Upper lobe of left lung (tissue), 6 donors: ENCODE results near the gene PTN. TPM values are rescaled to one million over a fixed set of nuclear protein-coding genes. Genes with fewer than 3 reads are reported as not detected.

Experiments
- ATAC-seq, 2 donors: fragments of 200-7000 bp; cut with Tn5 transposase; one replicate each; pipeline ENCODE4 v1.9.1; 2022; ENCODE audit warnings: mild to moderate bottlenecking in 2 of 2, moderate library complexity in 2 of 2; ENCODE audit not compliant: low FRiP score in 2 of 2
- DNase-seq, 2 donors: peaks; one replicate each; pipeline ENCODE4 v3.0.0-alpha.2; 2019 to 2020
- H3K27ac ChIP-seq, 4 donors: fragments of 200-600 bp; sonication (generic); one replicate each; pipeline ENCODE4 v1.5.1; 2016 to 2019
- H3K27me3 ChIP-seq, 4 donors: fragments of 200-600 bp; sonication (generic); one replicate each; pipeline ENCODE4 v1.5.1; 2017 to 2019
- H3K36me3 ChIP-seq, 4 donors: fragments of 200-600 bp; sonication (generic); one replicate each; pipeline ENCODE4 v1.5.1; 2016 to 2019
- H3K4me1 ChIP-seq, 4 donors: fragments of 200-600 bp; sonication (generic); one replicate each; pipeline ENCODE4 v1.5.1; 2018 to 2019
- H3K4me3 ChIP-seq, 4 donors: fragments of 200-600 bp; sonication (generic); one replicate each; pipeline ENCODE4 v1.5.1; 2017 to 2019; ENCODE audit warnings: mild to moderate bottlenecking in 2 of 4, moderate library complexity in 1 of 4
- H3K9me3 ChIP-seq, 4 donors: fragments of 200-600 bp; sonication (generic); one replicate each; pipeline ENCODE4 v1.5.1; 2018 to 2019
- EP300 ChIP-seq, 4 donors: sonication (generic); formaldehyde crosslinking; IDR thresholded peaks; one replicate each; pipeline ENCODE4 v1.5.1; 2017; ENCODE audit warnings: antibody characterized with exemption in 4 of 4, control low read depth in 2 of 4
- POLR2A ChIP-seq, 4 donors: fragments of 450-650 bp; IDR thresholded peaks; one replicate each; pipeline ENCODE4 v1.5.1; 2016 to 2017; ENCODE audit warnings: antibody characterized with exemption in 4 of 4, mild to moderate bottlenecking in 2 of 4
- POLR2AphosphoS5 ChIP-seq, 2 donors: sonication (generic); formaldehyde crosslinking; IDR thresholded peaks; one replicate each; pipeline ENCODE4 v1.5.1; 2017; ENCODE audit warnings: antibody characterized with exemption in 2 of 2
- WGBS, 2 donors: methylation state at CpG; one replicate each; pipeline ENCODE4 v1.1.5; 2017 to 2018; 5-methylcytosine and 5-hydroxymethylcytosine counted together
- total RNA-seq, 6 donors: library from RNA; depleted of rRNA in 4 of 6; stranded (reverse); fragments of >200 nt in 4 of 6; gene quantifications; one replicate each; pipeline versions ENCODE4 v1.1.0 to v1.2.1, GENCODE V29; 2016 to 2021
- TF ChIP-seq, protein P1 (sequence below), 6 experiments: fragments of 450-650 bp in 4 of 6; fragments of 200-600 bp in 2 of 6; sonication (generic) in 2 of 6; IDR thresholded peaks; one replicate each; pipeline ENCODE4 v1.5.1; 2016 to 2019; ENCODE audit warnings: antibody characterized with exemption in 6 of 6
- donor health status: DM: no; HTN: no; CAD: no; lungs with moderate emphysema.
- donor health status: DM: no; HTN: yes; CAD: no; lungs with severe emphysema.

The PTN gene, protein sequence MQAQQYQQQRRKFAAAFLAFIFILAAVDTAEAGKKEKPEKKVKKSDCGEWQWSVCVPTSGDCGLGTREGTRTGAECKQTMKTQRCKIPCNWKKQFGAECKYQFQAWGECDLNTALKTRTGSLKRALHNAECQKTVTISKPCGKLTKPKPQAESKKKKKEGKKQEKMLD
- total RNA-seq: 10 to 100 TPM in 1 of 6 donors, 1 to 10 TPM in 5; 2.4 to 10.3 (median 3.3) TPM

- H3K27ac ChIP-seq: no peak within 1 kb of the TSS
- ATAC-seq: peak in 1 of 2 donors; percentile 80
- WGBS, 2 donors: 3 to 7% methylated on average over 11 to 23 of the region's 23 CpGs
- H3K9me3 ChIP-seq: no peaks in the 10 kb centered on the region
- peak within 1 kb of the TSS in 3 of 4 donors; percentile 22 to 40 (median 31) for H3K4me3 ChIP-seq
- peaks cover 0 to 11% (median 0%) of the 10 kb centered on the region in 4 donors for H3K4me1 ChIP-seq
- H3K27me3 ChIP-seq: no peaks in the 10 kb centered on the region
- H3K36me3 ChIP-seq: no peaks in the 10 kb centered on the region
- no peak for TF ChIP-seq POLR2AphosphoS5 (IDR thresholded peaks at IDR 0.05)
- no peak for TF ChIP-seq POLR2A (IDR thresholded peaks at IDR 0.05)
- TF ChIP-seq, protein P1, sequence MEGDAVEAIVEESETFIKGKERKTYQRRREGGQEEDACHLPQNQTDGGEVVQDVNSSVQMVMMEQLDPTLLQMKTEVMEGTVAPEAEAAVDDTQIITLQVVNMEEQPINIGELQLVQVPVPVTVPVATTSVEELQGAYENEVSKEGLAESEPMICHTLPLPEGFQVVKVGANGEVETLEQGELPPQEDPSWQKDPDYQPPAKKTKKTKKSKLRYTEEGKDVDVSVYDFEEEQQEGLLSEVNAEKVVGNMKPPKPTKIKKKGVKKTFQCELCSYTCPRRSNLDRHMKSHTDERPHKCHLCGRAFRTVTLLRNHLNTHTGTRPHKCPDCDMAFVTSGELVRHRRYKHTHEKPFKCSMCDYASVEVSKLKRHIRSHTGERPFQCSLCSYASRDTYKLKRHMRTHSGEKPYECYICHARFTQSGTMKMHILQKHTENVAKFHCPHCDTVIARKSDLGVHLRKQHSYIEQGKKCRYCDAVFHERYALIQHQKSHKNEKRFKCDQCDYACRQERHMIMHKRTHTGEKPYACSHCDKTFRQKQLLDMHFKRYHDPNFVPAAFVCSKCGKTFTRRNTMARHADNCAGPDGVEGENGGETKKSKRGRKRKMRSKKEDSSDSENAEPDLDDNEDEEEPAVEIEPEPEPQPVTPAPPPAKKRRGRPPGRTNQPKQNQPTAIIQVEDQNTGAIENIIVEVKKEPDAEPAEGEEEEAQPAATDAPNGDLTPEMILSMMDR (IDR thresholded peaks at IDR 0.05): no peak
- TF ChIP-seq EP300 (IDR thresholded peaks at IDR 0.05): no peak
- DNase-seq: peak; percentile 26 to 27
These were observed at the start of gene PTN for GRCh38 chr7:137343281-137343841. Gene PTN, minus strand, starts transcription at chr7:137343733. Its CDS starts 88,760 bp downstream, at chr7:137254973.

DNA sequence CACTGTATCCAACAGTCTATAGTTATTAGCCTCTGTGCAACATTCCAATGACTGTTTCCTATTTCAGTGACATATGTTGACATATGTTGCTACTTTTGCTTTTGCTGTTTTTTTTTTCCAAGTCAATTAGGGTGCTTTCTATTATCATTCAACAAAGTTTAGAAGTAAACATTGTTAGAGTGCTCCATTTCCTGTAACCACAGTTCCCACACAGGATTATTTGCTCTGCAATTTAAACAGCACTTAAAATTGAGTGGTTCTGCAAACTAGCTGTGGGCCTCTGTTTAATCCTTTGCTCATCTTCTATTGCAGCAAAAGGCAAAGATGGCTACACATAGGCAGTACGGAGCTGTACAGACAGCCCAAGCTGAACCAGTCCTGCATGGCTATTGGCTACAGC lies 46.5 kb upstream of the PTN start:
- Histone ChIP-seq H3K27ac (no peak overlapping the region), H3K4me3 (no peak overlapping the region), H3K9me3 (no peaks in the 10 kb centered on the region), H3K36me3 (no peaks in the 10 kb centered on the region), H3K4me1 (no peaks in the 10 kb centered on the region), H3K27me3 (no peaks in the 10 kb centered on the region)
- ATAC-seq: no peak
- 26% methylated on average over 1 of the region's 1 CpG; no CpG with 5 or more reads in 1 of the 2 donors for WGBS, 2 donors
- TF ChIP-seq EP300 (IDR thresholded peaks at IDR 0.05) (no peak), POLR2A (IDR thresholded peaks at IDR 0.05) (no peak), POLR2AphosphoS5 (IDR thresholded peaks at IDR 0.05) (no peak)
- TF ChIP-seq, protein P1 (IDR thresholded peaks at IDR 0.05): no peak
- no peak for DNase-seq

- ATAC-seq (no peak), DNase-seq (no peak)
- Histone ChIP-seq H3K27me3 (no peaks in the 10 kb centered on the region), H3K4me1 (no peaks in the 10 kb centered on the region), H3K9me3 (no peaks in the 10 kb centered on the region), H3K27ac (no peak overlapping the region), H3K36me3 (no peaks in the 10 kb centered on the region), H3K4me3 (no peak overlapping the region)
- TF ChIP-seq, protein P1 (IDR thresholded peaks at IDR 0.05): no peak
- TF ChIP-seq EP300 (IDR thresholded peaks at IDR 0.05) (no peak), POLR2A (IDR thresholded peaks at IDR 0.05) (no peak), POLR2AphosphoS5 (IDR thresholded peaks at IDR 0.05) (no peak)
- 71 to 83% methylated on average over 1 of the region's 1 CpG for WGBS, 2 donors
These were observed 45.4 kb upstream of the PTN start for GRCh38 chr7:137388916-137389315.

- ATAC-seq (no peak), DNase-seq (no peak)
- Histone ChIP-seq H3K27ac (no peak overlapping the region), H3K4me3 (no peak overlapping the region), H3K4me1 (no peaks in the 10 kb centered on the region), H3K36me3 (no peaks in the 10 kb centered on the region), H3K9me3 (no peaks in the 10 kb centered on the region), H3K27me3 (no peaks in the 10 kb centered on the region)
- WGBS, 2 donors: 25 to 44% methylated on average over 1 of the region's 1 CpG
- no peak for TF ChIP-seq POLR2AphosphoS5 (IDR thresholded peaks at IDR 0.05)
- no peak for TF ChIP-seq EP300 (IDR thresholded peaks at IDR 0.05)
- TF ChIP-seq, protein P1 (IDR thresholded peaks at IDR 0.05): no peak
These were observed 43.4 kb upstream of the PTN start for GRCh38 chr7:137386966-137387365.

GRCh38 chr7:137381045-137381444 lies 37.5 kb upstream of the PTN start:
- ATAC-seq: no peak
- 68 to 71% methylated on average over 1 of the region's 1 CpG for WGBS, 2 donors
- no peaks in the 10 kb centered on the region for H3K36me3 ChIP-seq
- no peaks in the 10 kb centered on the region for H3K4me1 ChIP-seq
- H3K4me3 ChIP-seq: no peak overlapping the region
- no peak overlapping the region for H3K27ac ChIP-seq
- no peak for DNase-seq
- no peaks in the 10 kb centered on the region for H3K9me3 ChIP-seq
- no peaks in the 10 kb centered on the region for H3K27me3 ChIP-seq
- TF ChIP-seq, protein P1 (IDR thresholded peaks at IDR 0.05): no peak
- TF ChIP-seq POLR2A (IDR thresholded peaks at IDR 0.05) (no peak), POLR2AphosphoS5 (IDR thresholded peaks at IDR 0.05) (no peak), EP300 (IDR thresholded peaks at IDR 0.05) (no peak)
